ENCODE results near the gene ADARB2.

DNA sequence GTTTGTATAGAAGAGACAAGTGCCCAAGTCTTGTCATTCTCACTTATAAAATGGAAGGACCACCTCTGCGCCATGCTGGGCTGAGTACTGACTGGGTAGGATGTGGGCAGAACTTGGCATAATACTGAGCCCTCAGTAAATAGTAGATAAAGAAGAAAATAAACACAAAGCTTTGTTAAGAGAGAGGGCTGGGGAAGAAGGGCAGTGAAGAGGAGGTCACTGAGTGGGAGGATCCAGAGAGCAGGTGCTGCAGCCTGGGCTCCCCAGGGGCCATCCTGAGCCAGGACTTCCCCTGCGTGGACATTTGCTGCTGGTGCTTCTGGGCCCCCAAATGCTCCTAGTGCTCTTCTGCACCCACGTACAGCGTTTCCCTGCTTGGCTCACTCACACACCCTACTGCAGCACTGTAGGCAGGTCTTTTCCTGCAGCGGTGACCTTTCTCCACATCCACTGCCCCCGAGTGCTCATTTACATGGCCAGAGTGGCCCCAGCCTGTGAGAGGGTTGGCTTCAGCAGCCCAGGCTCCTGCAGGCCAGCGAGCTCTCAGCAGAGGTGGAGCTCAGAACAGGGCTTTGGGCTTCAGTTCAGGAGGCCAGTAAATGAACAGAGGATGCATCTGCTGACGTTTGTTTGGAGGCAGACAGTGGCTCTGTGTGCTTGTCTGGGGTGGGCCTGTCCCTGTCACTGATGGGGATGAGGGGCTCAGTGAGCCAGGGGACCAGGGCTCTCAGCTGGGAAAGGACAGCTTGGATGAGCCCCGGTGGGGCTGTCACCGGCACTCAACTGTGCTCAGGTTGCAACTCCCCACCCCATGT lies 164.6 kb downstream of the ADARB2 start:
- TF ChIP-seq, protein P1, sequence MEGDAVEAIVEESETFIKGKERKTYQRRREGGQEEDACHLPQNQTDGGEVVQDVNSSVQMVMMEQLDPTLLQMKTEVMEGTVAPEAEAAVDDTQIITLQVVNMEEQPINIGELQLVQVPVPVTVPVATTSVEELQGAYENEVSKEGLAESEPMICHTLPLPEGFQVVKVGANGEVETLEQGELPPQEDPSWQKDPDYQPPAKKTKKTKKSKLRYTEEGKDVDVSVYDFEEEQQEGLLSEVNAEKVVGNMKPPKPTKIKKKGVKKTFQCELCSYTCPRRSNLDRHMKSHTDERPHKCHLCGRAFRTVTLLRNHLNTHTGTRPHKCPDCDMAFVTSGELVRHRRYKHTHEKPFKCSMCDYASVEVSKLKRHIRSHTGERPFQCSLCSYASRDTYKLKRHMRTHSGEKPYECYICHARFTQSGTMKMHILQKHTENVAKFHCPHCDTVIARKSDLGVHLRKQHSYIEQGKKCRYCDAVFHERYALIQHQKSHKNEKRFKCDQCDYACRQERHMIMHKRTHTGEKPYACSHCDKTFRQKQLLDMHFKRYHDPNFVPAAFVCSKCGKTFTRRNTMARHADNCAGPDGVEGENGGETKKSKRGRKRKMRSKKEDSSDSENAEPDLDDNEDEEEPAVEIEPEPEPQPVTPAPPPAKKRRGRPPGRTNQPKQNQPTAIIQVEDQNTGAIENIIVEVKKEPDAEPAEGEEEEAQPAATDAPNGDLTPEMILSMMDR (IDR thresholded peaks at IDR 0.05; ENCODE audit: insufficient read depth, low read length): no peak
- no peak for TF ChIP-seq SPI1 (IDR thresholded peaks at IDR 0.05; ENCODE audit: borderline replicate concordance, low read depth)
- no peak for TF ChIP-seq POLR2AphosphoS5 (IDR thresholded peaks at IDR 0.05; ENCODE audit: low read depth)
- no peak for TF ChIP-seq GABPA (IDR thresholded peaks at IDR 0.05; ENCODE audit: low read depth)

Data from HL-60 (cell line).